Measurements from ENCODE around the gene ZNF565. TPM values are rescaled to one million over a fixed set of nuclear protein-coding genes. Genes with fewer than 3 reads are reported as not detected.

Gene ZNF565
- total RNA-seq, 1 experiment from 2014 or later = 4.8 TPM

DNA sequence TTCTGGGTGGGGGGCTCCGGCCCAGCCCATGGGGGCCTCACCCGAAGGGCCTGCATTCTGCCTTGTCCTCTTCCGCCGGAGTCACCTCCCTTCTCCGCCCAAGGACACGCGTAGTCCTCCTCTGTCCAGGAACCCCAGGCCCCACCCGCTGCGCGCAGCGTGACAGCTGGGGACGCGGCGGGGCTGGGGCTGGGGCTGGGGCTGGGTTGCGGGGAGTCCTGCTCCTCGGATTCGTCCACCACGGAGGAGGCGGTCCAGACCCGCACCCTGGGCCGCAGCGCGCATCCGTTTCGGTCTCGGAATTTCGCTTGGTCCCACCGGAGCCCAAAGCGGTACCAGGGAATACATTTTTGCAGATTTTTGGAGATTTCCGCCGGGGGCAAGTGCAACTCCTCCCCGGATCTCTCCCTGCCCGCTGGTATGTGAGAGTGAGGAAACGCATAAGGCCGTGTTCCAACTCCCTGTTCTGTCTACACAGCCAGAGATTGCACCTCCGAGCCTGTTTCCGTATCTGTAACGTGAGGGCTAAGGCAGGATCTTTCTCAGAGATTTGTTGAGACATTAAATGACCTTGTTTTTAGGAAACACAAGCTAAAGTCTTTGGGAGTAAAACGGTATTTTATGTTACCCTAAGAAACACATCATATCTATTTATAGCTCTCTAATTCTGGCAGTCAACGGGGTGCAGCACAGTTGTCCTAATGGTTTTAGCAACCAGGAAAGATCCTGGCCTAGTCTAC, 61.9 kb downstream of the ZNF565 start, which contains the start of gene COX7A1:
Gene COX7A1, minus strand, starts transcription at position 96 of the 740 bp plus-strand sequence. Its CDS starts 40 bp downstream, at position 56.
- no peak within 1 kb of the TSS for H4K8ac ChIP-seq (replicated peaks; ENCODE audit: insufficient read length, low read depth, low read length)
- no peaks in the 10 kb centered on the region for H4K20me1 ChIP-seq (ENCODE audit: control insufficient read depth, insufficient read depth, insufficient read length)
- H3K4me2 ChIP-seq (ENCODE audit: insufficient read depth, insufficient read length, low read length) = no peak within 1 kb of the TSS
- H3K9me3 Mint-ChIP-seq = no peaks in the 10 kb centered on the region; a peak in 1 of 5 replicates
- H2BK120ac ChIP-seq (ENCODE audit: low read depth, low read length, poor library complexity, severe bottlenecking) = no peak within 1 kb of the TSS
- H3T11ph ChIP-seq (ENCODE audit: low read length) = no peak within 1 kb of the TSS
- no peak within 1 kb of the TSS for H2AFZ ChIP-seq (ENCODE audit: low read length)
- H3K4me1 ChIP-seq (ENCODE audit: insufficient read depth, low read length) = no peaks in the 10 kb centered on the region
- H2AK5ac ChIP-seq (ENCODE audit: insufficient read length, low read length) = no peak within 1 kb of the TSS
- no peaks in the 10 kb centered on the region for H3K27me3 ChIP-seq (ENCODE audit: insufficient read depth, low read length)
- H3K14ac ChIP-seq (ENCODE audit: insufficient read depth, low read length) = no peak within 1 kb of the TSS
- no CpG with 5 or more reads among the region's 40 CpGs for WGBS (ENCODE audit: extremely low coverage, insufficient read length, low lambda C conversion rate)
- H3K36me3 Mint-ChIP-seq (ENCODE audit: insufficient read depth in 1 of 3, low read depth in 3 of 3) = peaks cover 30 to 58% (median 51%) of the 10 kb centered on the region in 3 experiments; a peak in 6 of 7 replicates
- no peaks in the 10 kb centered on the region for H3K9me3 ChIP-seq (ENCODE audit: control insufficient read depth, low read depth, low read length)
- no peak within 1 kb of the TSS for H2BK15ac ChIP-seq (ENCODE audit: low read depth, low read length)
- no peak within 1 kb of the TSS for H3K56ac ChIP-seq (ENCODE audit: insufficient read length, low read depth, low read length)
- no peaks in the 10 kb centered on the region for H3K79me2 ChIP-seq (ENCODE audit: insufficient read depth, low read length)
- H3K79me1 ChIP-seq (ENCODE audit: insufficient read depth, low read depth, low read length, poor library complexity, severe bottlenecking) = no peaks in the 10 kb centered on the region
- H3K23ac ChIP-seq (ENCODE audit: insufficient read length, low read depth, low read length) = no peak within 1 kb of the TSS
- no peak within 1 kb of the TSS for H2BK5ac ChIP-seq (ENCODE audit: insufficient read length, low read length)
- peak within 1 kb of the TSS in 2 of 3 experiments; percentile 66 to 86; a peak in 3 of 7 replicates for H3K27ac Mint-ChIP-seq
- H4K5ac ChIP-seq (ENCODE audit: insufficient read length, low read depth, low read length) = no peak within 1 kb of the TSS
- DNase-seq = no peak
- H3K4me1 Mint-ChIP-seq = peaks cover 24% of the 10 kb centered on the region in 2 experiments
- TF ChIP-seq, protein P1, sequence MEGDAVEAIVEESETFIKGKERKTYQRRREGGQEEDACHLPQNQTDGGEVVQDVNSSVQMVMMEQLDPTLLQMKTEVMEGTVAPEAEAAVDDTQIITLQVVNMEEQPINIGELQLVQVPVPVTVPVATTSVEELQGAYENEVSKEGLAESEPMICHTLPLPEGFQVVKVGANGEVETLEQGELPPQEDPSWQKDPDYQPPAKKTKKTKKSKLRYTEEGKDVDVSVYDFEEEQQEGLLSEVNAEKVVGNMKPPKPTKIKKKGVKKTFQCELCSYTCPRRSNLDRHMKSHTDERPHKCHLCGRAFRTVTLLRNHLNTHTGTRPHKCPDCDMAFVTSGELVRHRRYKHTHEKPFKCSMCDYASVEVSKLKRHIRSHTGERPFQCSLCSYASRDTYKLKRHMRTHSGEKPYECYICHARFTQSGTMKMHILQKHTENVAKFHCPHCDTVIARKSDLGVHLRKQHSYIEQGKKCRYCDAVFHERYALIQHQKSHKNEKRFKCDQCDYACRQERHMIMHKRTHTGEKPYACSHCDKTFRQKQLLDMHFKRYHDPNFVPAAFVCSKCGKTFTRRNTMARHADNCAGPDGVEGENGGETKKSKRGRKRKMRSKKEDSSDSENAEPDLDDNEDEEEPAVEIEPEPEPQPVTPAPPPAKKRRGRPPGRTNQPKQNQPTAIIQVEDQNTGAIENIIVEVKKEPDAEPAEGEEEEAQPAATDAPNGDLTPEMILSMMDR (conservative IDR thresholded peaks at IDR 0.05) = no peak
- no peak within 1 kb of the TSS for H3K18ac ChIP-seq (ENCODE audit: insufficient read length, low read depth, low read length)
- H2BK12ac ChIP-seq (ENCODE audit: insufficient read length, low read depth, low read length) = no peak within 1 kb of the TSS
- H3K9ac ChIP-seq (ENCODE audit: extremely low read depth, insufficient read length, low read length) = no peak within 1 kb of the TSS
- no peak within 1 kb of the TSS for H3K27ac ChIP-seq (ENCODE audit: insufficient read length, low read depth, low read length)
- no peak within 1 kb of the TSS for H2BK20ac ChIP-seq (ENCODE audit: low read depth, low read length, poor library complexity, severe bottlenecking)
- no peak within 1 kb of the TSS for H4K91ac ChIP-seq (ENCODE audit: insufficient read length, low read depth, low read length)
- H3K27me3 Mint-ChIP-seq (ENCODE audit: low read depth) = no peaks in the 10 kb centered on the region
- no peak within 1 kb of the TSS for H3K4ac ChIP-seq (ENCODE audit: low read depth, low read length)
- H3K23me2 ChIP-seq (ENCODE audit: insufficient read length, low read depth, low read length, poor library complexity, severe bottlenecking) = no peaks in the 10 kb centered on the region
- H3K4me3 Mint-ChIP-seq = no peak within 1 kb of the TSS
